ENCODE results near the gene LBHD2. TPM values are rescaled to one million over a fixed set of nuclear protein-coding genes. Genes with fewer than 3 reads are reported as not detected.
"Not testable (repeated sequence)": the region's sequence is repeated elsewhere in the genome, so short reads cannot be mapped to it uniquely, and the experiment has no call there.

Gene LBHD2
- not detected in 2 replicates for polyA plus RNA-seq (2011; rRNA removed)
- not detected in 2 replicates for polyA minus RNA-seq (2011; rRNA and poly(A)+ RNA removed)

DNA sequence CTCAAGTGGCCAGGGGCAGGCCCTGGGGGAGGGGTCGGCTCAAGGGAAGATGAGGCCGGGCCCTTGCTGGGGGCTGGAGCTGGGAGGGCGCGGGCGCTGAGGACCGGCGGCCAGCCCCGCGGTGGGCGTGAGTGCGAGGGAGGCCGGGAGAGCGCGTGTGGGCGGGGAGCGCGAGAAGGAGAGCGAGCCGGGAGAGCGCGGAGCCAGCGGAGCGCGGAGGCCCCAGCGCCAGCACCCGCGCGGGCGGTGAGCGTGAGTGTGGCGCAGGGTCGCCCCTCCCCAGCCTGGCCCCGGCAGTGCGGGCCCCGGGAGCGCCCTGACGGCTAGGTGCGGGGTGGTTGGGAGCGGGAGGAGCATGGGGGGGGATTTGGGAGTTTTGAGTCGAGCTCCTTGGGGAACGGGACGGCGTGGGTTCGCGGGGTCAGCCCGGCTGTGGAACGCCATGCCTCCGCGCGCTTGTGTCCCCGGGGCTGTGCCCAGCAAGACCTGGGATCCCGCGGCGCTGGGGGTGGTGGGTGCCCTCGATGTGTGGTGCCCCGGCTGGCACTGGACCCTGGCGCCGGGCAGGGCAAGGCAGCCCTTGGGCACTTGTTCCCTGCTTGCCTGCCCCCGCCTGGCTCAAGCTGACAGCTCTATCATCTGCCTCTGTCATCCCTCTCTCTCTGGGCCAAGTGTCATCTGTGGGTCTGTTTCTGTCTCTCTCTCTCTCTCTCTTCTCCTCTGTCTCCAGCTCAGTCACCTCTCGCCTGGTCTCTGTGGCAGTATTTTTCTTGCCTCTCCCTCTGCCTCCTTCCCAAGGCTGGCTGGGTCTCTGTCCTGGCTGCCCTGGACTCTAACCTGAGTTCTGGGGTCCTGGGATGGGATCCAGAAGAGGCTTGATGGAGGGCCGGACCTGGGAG is at the start of gene LBHD2:
Gene LBHD2 (plus strand): TSS at position 190 of the 899 bp plus-strand sequence. CDS start 1,803 bp downstream, outside the sequence.
- no peak for DNase-seq (ENCODE audit: low read depth, low spot score)
- POLR2A ChIA-PET, result no interaction called here
- Histone ChIP-seq H3K4me3 (ENCODE audit: low read depth, low read length) (no peak within 1 kb of the TSS; the same call in 1 of the 2 replicates), H3K27me3 (ENCODE audit: control insufficient read depth, insufficient read depth, low read length) (peaks cover 38% of the 10 kb centered on the region), H3K27ac (ENCODE audit: low read depth, low read length) (no peak within 1 kb of the TSS), H3K9me3 (ENCODE audit: control insufficient read depth, insufficient read depth, low read length) (no peaks in the 10 kb centered on the region; the same call in 1 of the 2 replicates)
- TF ChIP-seq CTCF (IDR thresholded peaks at IDR 0.05; ENCODE audit: low read depth, low read length), result no peak
- CTCF ChIA-PET, result interaction anchor here (2.1 kb wide), 1 partner anchor 21 kb away, joined by 9 read pairs; no protein-coding TSS in a partner anchor

- no peak for TF ChIP-seq CTCF (IDR thresholded peaks at IDR 0.05; ENCODE audit: low read depth, low read length)
- ChIA-PET POLR2A (no interaction called here), CTCF (no interaction called here)
- Histone ChIP-seq H3K27me3 (ENCODE audit: control insufficient read depth, insufficient read depth, low read length) (no peaks in the 10 kb centered on the region), H3K9me3 (ENCODE audit: control insufficient read depth, insufficient read depth, low read length) (peaks cover 7% of the 10 kb centered on the region), H3K4me3 (ENCODE audit: low read depth, low read length) (no peak overlapping the region), H3K27ac (ENCODE audit: low read depth, low read length) (no peak overlapping the region)
- DNase-seq (ENCODE audit: low read depth, low spot score), result no peak
Observed at GRCh38 chr14:103041464-103041863, 42.5 kb upstream of the LBHD2 start.

GRCh38 chr14:103043257-103044015 is 40.6 kb upstream of the LBHD2 start:
- ChIA-PET POLR2A (interaction anchor here (0.7 kb wide), 1 partner anchor 314 kb away, joined by 3 read pairs; no protein-coding TSS in a partner anchor), CTCF (no interaction called here)
- Histone ChIP-seq H3K4me3 (ENCODE audit: low read depth, low read length) (no peak overlapping the region), H3K27ac (ENCODE audit: low read depth, low read length) (no peak overlapping the region), H3K9me3 (ENCODE audit: control insufficient read depth, insufficient read depth, low read length) (peaks cover 7% of the 10 kb centered on the region), H3K27me3 (ENCODE audit: control insufficient read depth, insufficient read depth, low read length) (no peaks in the 10 kb centered on the region)
- TF ChIP-seq CTCF (IDR thresholded peaks at IDR 0.05; ENCODE audit: low read depth, low read length), result no peak
- DNase-seq (ENCODE audit: low read depth, low spot score), result no peak

DNA sequence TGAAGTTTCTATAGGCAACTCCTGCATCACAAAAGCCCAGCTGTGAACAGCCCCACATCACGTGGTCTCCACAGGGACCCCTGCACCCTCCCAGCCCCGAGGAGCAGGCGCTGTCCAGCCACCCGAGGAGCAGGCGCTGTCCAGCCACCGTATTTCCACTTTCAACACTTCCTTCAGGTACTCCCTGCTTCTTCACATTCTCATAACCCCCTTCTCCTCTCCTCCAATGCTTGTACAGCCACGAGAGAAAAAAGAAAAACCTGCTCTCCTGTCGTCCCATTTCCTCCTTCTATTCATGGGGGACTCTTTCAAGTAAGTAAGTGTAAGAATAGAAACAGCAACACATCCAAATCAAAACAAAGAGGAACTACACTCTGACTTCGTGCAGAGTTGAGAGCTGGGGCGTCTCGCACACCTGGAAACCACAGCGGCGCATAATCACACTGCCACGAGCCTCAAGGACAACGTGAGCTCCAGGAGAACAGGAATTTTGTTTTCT is 38.6 kb upstream of the LBHD2 start:
- Histone ChIP-seq H3K9me3 (ENCODE audit: control insufficient read depth, insufficient read depth, low read length) (peaks cover 7% of the 10 kb centered on the region), H3K27me3 (ENCODE audit: control insufficient read depth, insufficient read depth, low read length) (no peaks in the 10 kb centered on the region), H3K4me3 (ENCODE audit: low read depth, low read length) (no peak overlapping the region), H3K27ac (ENCODE audit: low read depth, low read length) (no peak overlapping the region)
- no peak for TF ChIP-seq CTCF (IDR thresholded peaks at IDR 0.05; ENCODE audit: low read depth, low read length)
- POLR2A ChIA-PET, result no interaction called here
- DNase-seq (ENCODE audit: low read depth, low spot score), result no peak
- CTCF ChIA-PET, result interaction anchor here (1.5 kb wide), 1 partner anchor 351 kb away, joined by 3 read pairs; no protein-coding TSS in a partner anchor

DNA sequence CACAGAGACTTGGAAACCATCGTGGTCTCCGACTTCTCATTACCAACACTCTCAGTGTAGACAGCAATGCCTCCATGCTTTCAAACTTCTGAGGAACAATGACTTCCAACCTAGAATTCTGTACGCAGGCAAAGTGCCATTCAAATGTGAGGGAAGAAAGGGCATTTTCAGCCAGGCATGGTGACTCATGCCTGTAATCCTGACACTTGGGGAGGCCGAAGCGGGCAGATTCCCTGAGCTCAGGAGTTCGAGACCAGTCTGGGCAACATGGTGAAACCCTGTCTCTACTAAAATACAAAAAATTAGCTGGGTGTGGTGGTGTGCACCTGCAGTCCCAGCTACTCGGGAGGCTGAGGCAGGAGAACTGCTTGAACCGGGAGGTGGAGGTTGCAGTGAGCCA is 36.6 kb upstream of the LBHD2 start:
- H3K9me3 ChIP-seq (ENCODE audit: control insufficient read depth, insufficient read depth, low read length); POLR2A ChIA-PET; DNase-seq (ENCODE audit: low read depth, low spot score); H3K4me3 ChIP-seq (ENCODE audit: low read depth, low read length); H3K27ac ChIP-seq (ENCODE audit: low read depth, low read length); H3K27me3 ChIP-seq (ENCODE audit: control insufficient read depth, insufficient read depth, low read length): not testable (repeated sequence)
- CTCF ChIA-PET, result interaction anchor here (0.6 kb wide), 1 partner anchor 20 kb away, joined by 3 read pairs; no protein-coding TSS in a partner anchor
